HEK293 (cell line): ENCODE measurements around the gene CREBBP.

Source experiments
- ATF2 ChIP-seq: fragments of 450-650 bp; formaldehyde crosslinking; IDR thresholded peaks from 2 replicates; pipeline ENCODE4 v1.5.1; 2016; ENCODE audit warnings: missing biosample characterization, missing genetic modification characterization, low read depth
- CTCF ChIP-seq: fragments of 450-650 bp; formaldehyde crosslinking; IDR thresholded peaks from 2 replicates; pipeline ENCODE4 v1.5.1; 2016; ENCODE audit warnings: missing biosample characterization, missing genetic modification characterization
- PBX3 ChIP-seq: sonication (generic); formaldehyde crosslinking; IDR thresholded peaks from 2 replicates; pipeline ENCODE4 v1.8.1; 2022; ENCODE audit warnings: mild to moderate bottlenecking, moderate library complexity, missing genetic modification reagents
- REST ChIP-seq: fragments of 450-650 bp; formaldehyde crosslinking; IDR thresholded peaks from 2 replicates; pipeline ENCODE4 v1.5.1; 2016; ENCODE audit warnings: missing biosample characterization, missing genetic modification characterization
- TSHZ1 ChIP-seq: fragments of 450-650 bp; formaldehyde crosslinking; IDR thresholded peaks from 2 replicates; pipeline ENCODE4 v1.5.1; 2016; ENCODE audit warnings: missing biosample characterization, missing genetic modification characterization, borderline replicate concordance
- ZBTB7A ChIP-seq: fragments of 450-650 bp; formaldehyde crosslinking; IDR thresholded peaks from 2 replicates; pipeline ENCODE4 v1.5.1; 2016; ENCODE audit warnings: low read depth, missing biosample characterization, missing genetic modification characterization
- ZNF10 ChIP-seq: fragments of 450-650 bp; formaldehyde crosslinking; IDR thresholded peaks from 2 replicates; pipeline ENCODE4 v1.5.1; 2017; ENCODE audit warnings: missing biosample characterization, missing genetic modification characterization
- ZNF138 ChIP-seq: fragments of 450-650 bp; formaldehyde crosslinking; IDR thresholded peaks from 2 replicates; pipeline ENCODE4 v1.5.1; 2016; ENCODE audit warnings: missing biosample characterization, missing genetic modification characterization, borderline replicate concordance
- ZNF266 ChIP-seq: fragments of 450-650 bp; formaldehyde crosslinking; IDR thresholded peaks from 2 replicates; pipeline ENCODE4 v1.5.1; 2016; ENCODE audit warnings: missing biosample characterization, missing genetic modification characterization, low read depth
- ZNF324 ChIP-seq: fragments of 450-650 bp; formaldehyde crosslinking; IDR thresholded peaks from 2 replicates; pipeline ENCODE4 v1.5.1; 2016; ENCODE audit warnings: missing biosample characterization, missing genetic modification characterization
- ZNF335 ChIP-seq: fragments of 450-650 bp; formaldehyde crosslinking; conservative IDR thresholded peaks from 2 replicates; pipeline ENCODE4 v1.5.1; 2016; ENCODE audit warnings: missing biosample characterization, missing genetic modification characterization
- ZNF416 ChIP-seq: fragments of 450-650 bp; formaldehyde crosslinking; IDR thresholded peaks from 2 replicates; pipeline ENCODE4 v1.5.1; 2016; ENCODE audit warnings: missing biosample characterization, missing genetic modification characterization
- ZNF623 ChIP-seq: fragments of 450-650 bp; formaldehyde crosslinking; IDR thresholded peaks from 2 replicates; pipeline ENCODE4 v1.5.1; 2016; ENCODE audit warnings: missing biosample characterization, missing genetic modification characterization

GRCh38 chr16:3787924-3788661 is 92.4 kb downstream of the CREBBP start:
- TF ChIP-seq ZBTB7A (tag by site-specific recombination) = no peak
- TF ChIP-seq CTCF = no peak
- no peak for TF ChIP-seq ZNF10 (tag by site-specific recombination)
- no peak for TF ChIP-seq TSHZ1 (tag by site-specific recombination)
- no peak for TF ChIP-seq ZNF335
- TF ChIP-seq ZNF138 (tag by site-specific recombination) = no peak
- TF ChIP-seq ZNF416 (tag by site-specific recombination) = no peak
- TF ChIP-seq ATF2 (tag by site-specific recombination) = no peak
- TF ChIP-seq REST (tag by site-specific recombination) = no peak
- TF ChIP-seq ZNF623 (tag by site-specific recombination) = no peak
- no peak for TF ChIP-seq ZNF324 (tag by site-specific recombination)
- TF ChIP-seq PBX3 (CRISPR knock-in tag) = no peak
- TF ChIP-seq ZNF266 = no peak
